RKO (cell line): Measurements from ENCODE around the gene NNMT.

Experiments used
- DNase-seq: peaks from one replicate; pipeline ENCODE4 v3.0.0-alpha.2; 2016; ENCODE audit warnings: low spot score

Gene NNMT

DNA sequence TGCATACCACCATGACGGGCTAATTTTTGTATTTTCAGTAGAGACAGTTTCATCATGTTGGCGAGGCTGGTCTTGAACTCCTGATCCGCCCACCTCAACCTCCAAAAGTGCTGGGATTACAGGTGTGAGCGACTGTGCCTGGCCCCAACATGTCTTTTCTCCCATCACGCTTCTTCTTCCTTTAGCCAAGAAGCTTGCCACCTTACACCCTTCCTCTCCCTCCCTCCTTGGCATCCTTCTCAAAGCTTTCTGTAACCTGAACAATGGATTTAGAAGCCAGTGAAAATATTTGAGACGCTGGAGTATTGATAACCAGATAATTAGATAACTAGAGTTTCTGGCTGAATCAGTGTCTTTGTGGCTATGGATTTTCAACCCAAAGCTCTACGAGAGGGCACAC is 11.3 kb upstream of the NNMT start:
- no peak for DNase-seq

DNA sequence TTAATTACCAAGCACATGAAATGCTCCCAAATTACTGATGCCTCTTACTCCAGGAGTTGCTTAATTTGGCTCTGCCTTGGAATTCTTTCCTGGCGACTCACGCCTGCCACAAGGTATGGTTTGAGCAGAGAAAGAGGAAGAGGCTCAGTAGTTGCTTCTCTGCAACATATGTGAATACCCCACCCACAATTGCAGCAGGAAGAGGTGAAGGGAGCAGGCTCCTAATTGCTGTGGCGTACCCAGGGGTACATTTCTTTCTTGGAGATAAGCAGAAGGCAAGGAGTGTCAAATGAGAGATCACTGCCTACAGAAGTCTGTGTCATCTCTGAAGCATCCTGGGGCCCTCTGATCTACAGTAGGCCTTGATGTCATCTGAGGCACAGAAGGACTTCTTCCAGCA is 10.6 kb upstream of the NNMT start:
- DNase-seq = no peak

DNA sequence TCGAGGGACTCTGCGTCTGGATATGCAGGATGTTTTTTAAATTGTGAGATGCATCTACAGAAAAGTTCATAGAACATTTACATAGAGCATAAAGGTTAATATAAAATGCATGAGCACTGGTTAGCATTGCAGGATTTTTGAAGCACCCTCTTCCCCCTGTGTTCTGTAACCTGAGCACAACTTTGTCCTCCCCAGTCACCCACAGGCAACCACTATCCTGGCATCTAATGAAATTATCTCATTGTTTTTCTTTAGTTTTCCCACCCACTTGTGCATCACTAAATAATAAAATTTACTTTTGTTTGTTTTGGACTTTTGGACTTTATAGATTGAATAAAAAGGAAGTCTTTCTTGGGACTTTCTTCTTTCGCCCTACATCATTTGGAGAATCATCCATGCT is 10.0 kb upstream of the NNMT start:
- DNase-seq = no peak

DNA sequence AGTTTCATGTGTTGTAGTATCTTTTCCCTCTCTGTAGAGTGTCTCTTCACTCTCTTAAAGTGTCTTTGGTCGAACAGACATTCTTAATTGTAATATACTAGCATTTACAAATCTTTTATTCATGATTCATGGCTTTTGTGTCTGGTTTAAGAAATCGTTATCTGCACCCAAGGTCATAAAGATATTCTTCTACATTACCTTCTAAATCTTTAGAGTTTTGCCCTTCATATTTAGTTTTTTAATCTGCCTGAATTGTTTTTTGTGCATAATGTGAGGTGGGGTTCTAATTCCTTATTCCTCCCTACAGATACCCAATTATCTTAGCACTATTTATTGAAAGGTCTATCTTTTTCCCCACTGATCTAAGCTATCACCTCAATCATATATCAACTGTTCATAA is 9.0 kb upstream of the NNMT start:
- no peak for DNase-seq

- no peak for DNase-seq
Measured at GRCh38 chr11:114288136-114288535, 8.1 kb upstream of the NNMT start.

DNA sequence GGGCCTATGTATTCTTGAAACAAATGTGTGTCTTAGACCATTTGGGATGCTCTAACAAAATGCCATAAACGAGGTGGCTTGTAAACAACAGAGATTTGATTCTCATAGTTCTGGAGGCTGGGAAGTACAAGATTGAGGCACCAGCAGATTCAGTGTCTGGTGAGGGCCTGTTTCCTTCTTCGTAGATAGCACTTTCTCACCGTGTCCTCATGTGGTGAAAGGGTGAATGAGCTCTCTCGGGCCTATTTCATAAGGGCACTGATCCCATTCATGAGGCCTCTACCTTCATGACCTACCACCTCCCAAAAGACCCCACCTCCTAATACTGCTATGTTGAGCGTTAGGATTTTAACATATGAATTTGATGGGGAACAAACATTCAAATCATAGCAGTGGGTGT is 6.4 kb upstream of the NNMT start:
- DNase-seq = no peak

DNA sequence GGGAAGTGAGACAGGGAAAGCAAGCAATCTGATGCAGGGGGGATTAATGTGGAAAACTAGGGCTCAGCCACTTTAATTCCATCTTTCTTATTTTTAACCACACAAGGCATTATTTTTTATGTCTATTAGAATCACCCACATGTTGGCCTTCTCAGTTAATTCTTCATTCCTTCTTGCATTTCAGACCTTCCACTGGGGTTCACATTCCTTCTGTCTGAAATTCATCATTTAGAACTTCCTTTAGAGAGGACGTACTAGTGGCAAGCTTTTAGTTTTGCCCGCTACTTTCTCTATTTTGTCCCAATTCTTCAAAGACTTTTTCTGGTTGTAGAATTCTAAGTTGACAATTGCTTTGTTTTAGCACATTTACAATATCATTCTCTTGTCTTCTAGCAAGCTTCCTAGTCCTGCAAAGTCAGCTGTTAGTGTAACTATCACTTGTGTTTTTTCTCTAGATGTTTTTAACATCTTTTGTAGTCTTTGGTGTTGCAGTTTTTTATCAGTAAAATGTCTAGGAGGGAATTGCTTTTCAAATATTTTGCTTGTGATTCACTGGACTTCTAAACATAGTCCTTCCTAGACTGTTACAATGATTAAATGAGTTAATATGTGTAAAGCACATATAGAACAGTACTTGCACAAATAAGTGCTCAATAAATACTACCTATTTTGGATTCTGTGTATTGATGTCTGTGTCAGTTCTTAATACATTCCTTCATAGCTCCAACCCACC is 5.5 kb upstream of the NNMT start:
- DNase-seq = no peak

DNA sequence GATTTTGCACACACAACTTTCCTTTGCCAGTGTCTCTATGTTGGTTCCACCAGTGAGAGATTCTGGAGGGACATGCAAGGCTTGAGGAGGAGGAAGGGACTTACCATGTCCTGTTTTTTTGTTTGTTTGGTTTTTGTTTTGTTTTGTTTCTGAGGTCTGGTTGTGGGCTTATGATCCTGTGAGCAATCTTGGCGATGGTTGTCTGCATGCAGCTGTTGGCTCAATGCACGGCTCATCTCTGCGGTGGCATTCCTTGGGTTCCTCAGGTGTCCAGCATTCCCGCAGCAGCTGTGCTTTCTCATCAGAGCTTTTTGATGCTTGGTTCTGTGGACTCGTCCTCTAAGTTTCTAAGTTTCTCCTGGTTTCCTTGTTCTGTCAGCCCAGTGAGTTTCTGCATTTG is 4.8 kb upstream of the NNMT start:
- no peak for DNase-seq

DNA sequence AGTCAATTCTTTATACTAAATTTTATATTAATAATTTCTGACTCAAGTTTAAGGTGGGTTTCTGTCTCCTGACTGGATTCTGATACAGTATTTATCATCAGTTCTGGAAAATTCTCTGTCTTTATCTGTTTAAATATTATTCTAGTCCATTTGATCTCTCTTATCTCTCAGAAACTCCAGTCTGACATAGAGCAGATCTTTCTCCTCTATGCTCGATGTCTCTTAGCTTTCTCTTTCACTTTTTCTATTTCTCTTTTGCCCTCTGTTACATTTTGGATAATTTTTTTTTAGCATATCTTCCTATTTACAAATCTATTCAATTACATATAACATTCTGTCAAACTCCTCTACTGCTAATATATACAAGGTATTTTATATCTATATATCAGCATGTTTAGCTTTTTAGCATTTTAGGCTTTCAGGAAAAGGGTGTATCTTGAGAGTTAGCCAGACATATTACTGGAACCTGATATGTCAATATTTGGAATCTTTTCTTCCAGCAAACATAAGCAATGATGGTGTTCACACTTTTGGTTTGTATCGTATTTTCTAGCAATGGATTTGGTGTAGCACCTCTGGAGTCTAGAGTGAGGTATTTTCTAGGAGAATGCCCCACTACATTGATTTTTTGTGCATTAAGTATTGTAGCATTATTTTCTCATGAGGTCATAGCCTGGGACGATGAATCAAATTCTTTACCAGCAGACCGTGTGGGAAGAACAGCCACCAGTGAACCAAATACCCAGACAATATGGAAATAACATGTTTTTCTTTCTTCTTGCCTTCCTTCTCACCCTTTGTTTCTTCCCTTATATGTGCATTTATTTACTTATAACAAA is 4.1 kb upstream of the NNMT start:
- DNase-seq = no peak

- no peak for DNase-seq
Measured at GRCh38 chr11:114293201-114293711, 2.9 kb upstream of the NNMT start.

DNA sequence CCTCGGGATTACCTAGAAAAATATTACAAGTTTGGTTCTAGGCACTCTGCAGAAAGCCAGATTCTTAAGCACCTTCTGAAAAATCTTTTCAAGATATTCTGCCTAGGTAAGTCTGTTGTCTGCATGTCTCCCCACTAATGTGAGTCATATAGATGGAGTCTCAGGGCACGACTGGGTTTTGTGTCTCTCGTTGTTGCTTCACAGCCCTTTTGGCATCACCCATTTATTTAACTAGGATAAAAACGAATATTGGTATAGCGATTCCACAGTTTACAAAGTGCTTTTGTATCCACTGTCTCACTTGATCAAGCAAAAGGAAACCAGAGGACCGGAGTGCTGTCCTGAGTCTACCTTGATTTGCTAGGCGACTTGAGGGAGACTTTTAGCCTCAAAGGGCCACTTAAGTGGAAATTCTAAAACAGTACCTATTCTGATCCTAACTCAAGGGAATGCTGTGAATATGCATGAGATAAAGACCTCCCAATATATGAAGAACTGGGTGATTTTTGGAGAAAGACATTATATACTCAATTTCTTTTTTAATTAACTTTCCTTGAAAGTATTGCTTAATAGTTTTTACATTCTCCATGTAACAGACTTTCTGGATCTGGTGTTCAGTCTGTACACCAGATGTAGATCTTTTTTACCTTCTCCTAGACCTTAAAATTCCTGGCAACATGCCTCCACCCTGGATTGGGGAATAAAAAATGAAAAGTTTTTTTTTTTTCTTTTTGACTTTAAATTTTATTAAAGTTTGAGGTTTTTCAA is 590 bp downstream of the NNMT start:
- DNase-seq = no peak

DNA sequence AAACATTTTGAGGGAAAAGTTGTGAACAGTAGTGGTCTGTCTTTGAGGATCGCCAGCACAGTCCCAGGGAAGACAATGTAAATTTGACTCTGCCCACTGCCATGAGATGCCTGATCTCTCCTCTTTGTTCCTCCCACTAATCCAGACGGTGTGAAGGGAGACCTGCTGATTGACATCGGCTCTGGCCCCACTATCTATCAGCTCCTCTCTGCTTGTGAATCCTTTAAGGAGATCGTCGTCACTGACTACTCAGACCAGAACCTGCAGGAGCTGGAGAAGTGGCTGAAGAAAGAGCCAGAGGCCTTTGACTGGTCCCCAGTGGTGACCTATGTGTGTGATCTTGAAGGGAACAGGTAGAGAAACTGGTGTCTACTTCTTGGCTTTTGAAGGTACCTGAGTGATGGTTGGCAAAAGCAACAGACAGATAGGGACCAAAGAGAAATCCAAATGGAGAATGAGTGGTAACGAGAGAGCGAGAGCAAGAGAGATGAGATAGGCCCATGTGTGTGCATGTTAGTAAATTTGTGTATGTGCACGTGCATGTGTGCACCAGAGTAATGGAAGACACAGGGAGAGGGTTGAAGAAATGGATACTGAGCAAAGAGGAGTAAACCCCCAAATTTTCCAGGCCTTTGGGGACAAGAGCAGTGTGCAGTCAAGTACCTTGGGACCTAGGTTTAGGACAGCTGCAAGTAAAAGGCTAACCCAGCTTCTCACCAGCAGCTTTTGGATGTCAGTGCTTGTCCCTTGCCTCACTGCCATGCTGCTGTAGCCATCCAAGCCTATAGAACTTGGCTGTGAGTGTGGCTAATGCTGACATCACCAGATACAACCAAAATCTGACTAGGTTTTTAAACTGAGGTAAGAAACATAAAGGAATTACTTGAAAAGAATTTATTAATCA is 1.9 kb downstream of the NNMT start:
- no peak for DNase-seq

GRCh38 chr11:114298710-114299109 is 2.5 kb downstream of the NNMT start:
- no peak for DNase-seq

- DNase-seq = no peak
Measured at GRCh38 chr11:114301088-114301487, 4.9 kb downstream of the NNMT start.

DNA sequence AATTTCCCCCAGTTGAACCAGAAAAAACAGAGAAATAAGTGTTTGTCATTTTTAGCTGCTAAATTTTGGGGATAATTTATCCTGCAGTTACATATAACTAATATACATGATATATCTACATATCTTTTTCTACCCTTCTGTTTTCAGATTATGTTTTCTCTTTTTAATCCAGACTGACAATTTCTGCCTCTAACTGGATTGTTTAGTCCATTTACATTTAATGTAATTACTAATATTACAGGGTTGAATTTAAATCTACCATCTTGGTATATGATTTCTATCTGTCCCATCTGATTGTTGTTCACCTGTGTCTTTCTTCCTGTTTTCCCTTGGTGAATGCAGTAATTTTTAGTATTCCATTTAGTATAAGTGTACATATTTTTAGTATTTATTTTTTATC is 5.7 kb downstream of the NNMT start:
- DNase-seq = no peak

GRCh38 chr11:114302663-114303062 is 6.5 kb downstream of the NNMT start:
- DNase-seq = no peak

DNA sequence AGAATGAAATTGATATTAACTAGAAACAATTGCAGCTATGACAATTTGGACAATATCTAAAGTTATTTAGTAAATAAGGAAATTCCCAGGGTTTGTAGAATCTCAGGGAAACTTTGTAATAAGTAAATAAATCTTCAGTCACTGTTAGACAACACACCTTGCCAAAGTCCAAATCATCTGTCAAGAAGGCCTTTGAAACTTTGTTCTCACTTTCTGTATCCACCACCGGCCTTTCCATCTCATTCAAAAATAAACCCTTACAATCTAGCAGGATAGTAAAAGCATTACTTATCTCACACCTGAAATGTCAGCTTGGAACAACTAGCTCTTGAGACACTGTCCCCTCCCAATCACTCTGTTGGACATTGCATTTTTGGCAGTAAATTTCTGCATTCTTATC is 7.9 kb downstream of the NNMT start:
- no peak for DNase-seq

GRCh38 chr11:114304969-114305368 is 8.8 kb downstream of the NNMT start:
- DNase-seq = no peak

DNA sequence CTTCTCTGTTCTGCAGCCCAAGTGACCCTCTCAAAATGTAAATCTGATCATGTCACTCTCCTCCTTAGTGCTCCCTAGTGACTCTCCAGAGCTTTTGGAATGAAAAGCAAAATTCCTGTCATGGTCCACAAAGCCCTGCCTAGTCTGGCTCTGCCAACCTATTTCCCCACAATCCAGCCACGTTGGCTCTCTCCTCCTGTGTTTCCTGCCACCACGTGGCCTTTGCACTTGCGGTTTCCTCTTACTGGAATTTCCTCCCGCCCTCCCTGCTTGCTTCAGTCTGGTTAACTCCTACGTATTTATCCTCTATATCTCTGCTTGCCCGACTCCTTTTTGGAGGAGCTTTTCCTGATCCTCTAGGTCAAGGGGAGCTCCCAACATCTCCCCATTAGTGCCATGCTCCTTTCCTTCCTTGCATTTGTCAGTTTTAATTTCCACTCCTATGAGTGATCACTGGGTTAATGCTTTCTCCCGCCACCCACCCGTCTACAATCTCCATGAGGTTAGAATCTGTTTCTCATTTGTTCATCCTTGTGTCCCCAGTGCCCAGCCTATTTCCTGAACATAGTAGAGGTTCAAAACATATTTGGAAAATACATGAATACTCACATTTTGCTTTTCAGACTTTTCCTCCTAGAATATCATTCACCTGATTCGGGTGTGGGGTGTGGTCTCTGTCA is 11.5 kb downstream of the NNMT start:
- DNase-seq = no peak

GRCh38 chr11:114308689-114309089 is 12.5 kb downstream of the NNMT start:
- no peak for DNase-seq

- DNase-seq = no peak
Measured at GRCh38 chr11:114309517-114309916, 13.3 kb downstream of the NNMT start.
